Activated CD4-positive, CD25-positive, alpha-beta regulatory T cell treated with anti-CD3 and anti-CD28 coated beads, Interleukin-2, amount 50 U/mL, for 24 hours (primary cell): ENCODE results near the gene PIM1.
"Not testable (repeated sequence)": the region's sequence is repeated elsewhere in the genome, so short reads cannot be mapped to it uniquely, and the experiment has no call there.

Source experiments
- ATAC-seq, 2 donors: fragments of 150-1000 bp; cut with Tn5 transposase; one replicate each; pipeline ENCODE4 v1.10.0; 2021; ENCODE audit warnings: mild to moderate bottlenecking in 1 of 2, moderate library complexity in 1 of 2

The PIM1 gene

DNA sequence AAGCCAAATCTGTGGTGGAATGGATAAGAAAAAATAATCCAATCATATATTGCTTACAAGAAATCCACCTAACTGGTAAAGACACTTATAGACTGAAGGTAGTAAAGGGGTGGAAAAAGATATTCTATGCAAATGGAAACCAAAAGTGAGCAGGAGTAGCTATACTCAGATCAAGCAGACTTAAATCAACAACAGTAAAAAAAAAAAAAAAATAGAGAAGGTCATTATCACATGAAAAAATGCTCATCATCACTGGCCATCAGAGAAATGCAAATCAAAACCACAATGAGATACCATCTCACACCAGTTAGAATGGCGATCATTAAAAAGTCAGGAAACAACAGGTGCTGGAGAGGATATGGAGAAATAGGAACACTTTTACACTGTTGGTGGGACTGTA, 24.9 kb downstream of the PIM1 start:
- peak; percentile 32 to 68 for ATAC-seq

DNA sequence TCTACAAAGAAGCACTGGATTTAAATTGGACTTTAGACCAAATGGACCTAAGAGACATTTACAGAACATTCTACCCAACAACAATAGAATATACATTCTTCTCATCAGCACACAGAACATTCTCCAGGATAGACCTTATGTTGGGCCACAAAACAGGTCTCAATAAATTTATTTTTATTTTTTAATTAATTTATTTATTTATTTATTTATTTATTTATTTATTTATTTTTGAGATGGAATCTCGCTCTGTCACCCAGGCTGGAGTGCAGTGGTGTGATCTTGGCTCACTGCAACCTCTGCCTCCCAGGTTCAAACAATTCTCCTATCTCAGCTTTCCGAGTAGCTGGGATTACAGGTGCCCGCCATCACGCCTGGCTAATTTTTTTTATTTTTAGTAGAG, 26.5 kb downstream of the PIM1 start:
- ATAC-seq, result not testable (repeated sequence)

DNA sequence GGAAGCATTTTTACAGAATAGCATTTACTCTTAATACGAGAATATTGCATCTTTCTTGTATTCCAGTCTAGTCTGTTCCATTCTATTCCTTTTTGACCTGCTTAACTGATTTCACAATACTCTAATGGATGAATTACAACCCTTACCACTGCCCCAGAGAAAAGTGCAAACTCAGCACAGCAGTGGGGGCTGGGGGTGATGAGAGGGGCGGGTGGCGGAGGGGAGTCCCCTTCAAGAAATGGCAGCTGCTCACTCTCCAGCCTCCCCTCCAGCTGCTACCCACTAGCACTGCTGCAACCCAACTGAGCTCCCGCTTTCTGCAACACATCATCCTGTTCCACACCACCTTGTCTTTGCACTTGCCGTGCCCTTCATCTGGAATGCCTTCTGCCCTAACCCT, 30.1 kb downstream of the PIM1 start:
- no peak for ATAC-seq

DNA sequence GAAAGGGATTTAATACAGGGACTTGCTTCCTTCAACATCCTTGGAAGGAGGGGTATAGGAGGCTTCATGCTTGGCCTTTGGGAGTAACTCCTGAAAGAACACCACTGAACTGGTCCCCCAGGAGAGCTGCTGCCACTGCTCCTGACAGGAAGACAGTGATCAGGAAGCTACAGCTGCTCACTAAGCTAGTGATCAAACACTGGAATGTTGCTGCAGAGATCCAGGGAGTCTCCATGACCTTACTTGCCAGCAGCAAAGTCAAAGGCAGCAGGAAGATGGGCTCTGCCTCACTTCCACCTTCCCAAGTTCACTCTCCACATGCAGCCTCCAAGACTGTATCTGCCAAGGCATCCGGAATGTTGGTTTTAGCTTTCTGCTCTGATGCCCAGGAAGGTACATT, 31.8 kb downstream of the PIM1 start:
- no peak for ATAC-seq

DNA sequence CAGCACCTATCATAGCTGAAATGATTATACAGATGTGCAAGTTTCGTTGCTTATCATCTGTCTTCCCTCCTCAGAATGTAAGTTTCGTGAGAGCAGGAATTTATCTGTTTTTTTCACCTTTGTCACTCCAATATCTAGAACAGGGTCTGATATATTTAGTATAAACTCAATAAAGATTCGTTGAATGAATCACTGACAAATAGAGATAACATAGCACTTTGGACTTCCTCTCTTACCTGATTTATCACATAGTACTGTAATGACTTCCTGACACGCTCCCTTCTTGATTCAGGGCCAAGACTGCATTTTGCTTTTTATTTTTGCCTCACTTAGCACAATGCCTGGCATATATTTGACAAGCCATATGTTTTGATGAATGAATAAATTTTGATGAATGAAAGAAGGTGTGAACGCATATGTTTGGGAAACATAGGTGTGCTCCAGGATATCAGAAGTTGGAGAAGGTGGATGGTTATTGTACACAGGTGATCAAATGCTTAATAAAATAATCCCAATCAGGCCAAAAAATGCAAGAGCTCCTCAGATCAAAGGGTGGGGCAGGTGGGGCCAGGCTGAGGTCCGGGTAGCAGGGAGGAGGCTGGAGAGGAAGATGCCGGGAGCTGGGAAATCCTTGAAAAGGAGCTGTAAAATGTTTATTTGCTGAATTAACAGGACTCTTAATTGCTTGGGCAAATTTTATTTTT, 33.0 kb downstream of the PIM1 start:
- peak; percentile 79 to 84 for ATAC-seq

DNA sequence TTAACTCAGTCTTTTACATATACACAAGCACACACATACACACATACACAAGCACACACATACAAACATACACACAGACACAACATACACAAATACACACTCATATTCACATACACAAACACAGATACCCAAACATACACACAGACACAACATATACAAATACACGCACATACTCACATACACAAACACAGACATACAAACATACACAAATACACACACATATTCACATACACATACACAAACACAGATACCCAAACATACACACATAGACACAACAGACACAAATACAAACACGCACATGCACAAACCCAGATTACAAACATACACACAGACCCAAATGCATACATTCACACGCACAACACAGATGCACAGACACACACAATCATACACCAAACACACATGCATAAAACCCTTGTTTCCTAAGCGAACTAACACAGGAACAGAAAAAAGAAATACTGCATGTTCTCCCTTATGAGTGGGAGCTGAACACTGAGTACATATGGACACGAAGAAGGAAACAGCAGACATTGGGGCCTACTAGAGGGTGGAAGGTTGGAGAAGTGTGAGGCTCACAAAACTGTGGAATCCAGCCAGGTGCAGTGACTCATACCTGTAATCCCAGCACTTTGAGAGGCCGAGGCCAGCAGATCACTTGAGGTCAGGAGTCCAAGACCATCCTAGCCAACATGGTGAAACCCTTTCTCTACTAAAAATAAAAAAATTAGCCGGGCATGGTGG, 34.2 kb downstream of the PIM1 start:
- no peak for ATAC-seq

DNA sequence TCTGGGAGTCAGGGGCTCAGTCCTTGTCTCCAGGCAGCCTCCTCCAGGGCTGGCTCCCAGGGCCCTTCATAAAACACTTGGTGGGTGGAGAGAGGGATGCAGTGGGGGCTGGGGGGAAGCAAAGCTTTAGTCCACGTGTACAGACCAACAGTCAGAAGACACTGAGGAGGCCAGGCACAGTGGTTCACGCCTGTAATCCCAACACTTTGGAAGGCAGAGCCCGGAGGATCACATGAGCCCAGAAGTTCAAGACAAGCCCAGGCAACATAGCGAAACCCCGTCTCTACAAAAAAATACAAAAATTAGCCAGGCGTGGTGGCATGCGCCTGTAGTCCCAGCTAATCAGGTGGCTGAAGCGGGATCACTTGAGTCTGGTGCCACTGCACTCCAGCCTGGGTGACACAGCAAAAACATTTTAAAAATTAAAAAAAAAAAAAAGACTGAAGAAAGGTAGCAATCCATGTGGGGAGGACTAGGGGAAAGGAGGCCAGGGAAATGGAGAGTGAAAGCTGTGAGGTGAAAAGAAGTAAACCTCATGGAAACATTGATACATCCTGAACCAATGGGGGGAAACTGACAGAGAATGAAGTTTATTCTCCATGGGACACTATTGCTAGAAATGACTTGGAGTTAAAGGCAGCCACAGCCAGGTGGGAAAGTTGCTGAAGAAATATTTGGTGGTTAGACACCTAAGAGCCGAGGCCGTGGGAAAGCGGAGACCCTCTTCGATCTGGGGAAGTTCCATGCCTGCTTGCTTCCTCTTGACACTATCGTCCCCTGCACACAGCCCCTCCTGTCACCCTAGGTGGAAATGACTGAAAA, 35.4 kb downstream of the PIM1 start:
- ATAC-seq, result no peak

DNA sequence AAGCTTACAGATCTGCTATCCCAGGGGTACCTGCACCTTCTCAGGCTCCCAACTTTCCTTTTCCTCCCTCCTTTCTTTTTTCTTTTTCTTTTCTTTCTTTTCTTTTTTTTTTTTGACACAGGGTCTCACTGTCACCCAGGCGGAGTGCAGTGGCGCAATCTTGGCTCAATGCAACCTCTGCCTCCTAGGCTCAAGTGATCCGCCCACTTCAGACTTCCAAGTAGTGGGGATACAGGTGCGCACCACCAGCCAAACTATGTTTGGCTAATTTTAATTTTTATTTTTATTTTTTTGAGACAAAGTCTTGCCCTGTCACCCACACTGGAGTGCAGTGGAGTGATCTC, 36.0 kb downstream of the PIM1 start:
- no peak for ATAC-seq

DNA sequence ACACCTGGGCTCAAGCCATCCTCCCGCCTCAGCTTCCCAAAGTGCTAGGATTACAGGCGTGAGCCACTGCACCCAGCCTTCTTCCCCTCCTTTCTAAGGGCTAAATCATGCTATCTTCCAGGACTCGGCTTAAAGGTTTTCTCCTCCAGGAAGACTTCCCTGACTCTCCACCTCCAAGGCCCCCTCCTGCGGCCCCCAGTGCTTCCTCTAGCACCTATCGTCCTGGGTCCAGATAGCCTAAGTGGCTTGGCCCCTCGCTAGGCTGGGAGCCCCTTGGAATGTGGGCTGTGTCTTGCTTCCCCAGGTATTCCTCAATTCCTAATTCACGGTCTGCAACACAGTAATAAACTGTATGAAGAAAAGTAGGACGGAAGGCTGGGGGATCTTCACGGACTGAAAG, 36.7 kb downstream of the PIM1 start:
- ATAC-seq, result no peak

DNA sequence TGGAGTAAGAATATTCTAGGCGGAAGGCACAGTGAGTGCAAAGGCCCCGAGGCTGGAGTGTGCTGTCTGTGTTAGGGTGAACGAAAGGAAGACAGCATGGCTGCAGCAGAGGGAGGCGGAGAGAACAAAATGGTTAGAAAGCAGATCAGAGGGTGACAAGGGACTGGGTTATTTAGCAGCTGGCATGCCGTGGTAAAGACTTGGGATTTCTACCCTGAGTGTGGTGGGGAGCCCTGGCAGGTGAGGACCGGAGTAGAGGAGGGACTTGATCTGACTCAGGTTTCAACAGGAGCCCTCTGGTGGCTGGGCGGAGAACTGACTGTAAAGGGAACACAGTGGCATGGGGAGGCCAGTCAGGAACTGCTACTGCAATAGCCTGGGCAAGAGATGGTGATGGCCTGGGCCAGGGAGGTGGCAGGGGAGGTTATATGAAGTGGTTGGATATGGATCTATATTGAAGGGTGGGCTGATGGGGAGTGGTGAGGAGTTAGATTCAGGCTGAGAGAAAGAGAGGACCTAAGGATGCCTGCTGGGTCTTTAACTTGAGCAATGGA, 38.0 kb downstream of the PIM1 start:
- ATAC-seq, result peak; percentile 85 to 89

DNA sequence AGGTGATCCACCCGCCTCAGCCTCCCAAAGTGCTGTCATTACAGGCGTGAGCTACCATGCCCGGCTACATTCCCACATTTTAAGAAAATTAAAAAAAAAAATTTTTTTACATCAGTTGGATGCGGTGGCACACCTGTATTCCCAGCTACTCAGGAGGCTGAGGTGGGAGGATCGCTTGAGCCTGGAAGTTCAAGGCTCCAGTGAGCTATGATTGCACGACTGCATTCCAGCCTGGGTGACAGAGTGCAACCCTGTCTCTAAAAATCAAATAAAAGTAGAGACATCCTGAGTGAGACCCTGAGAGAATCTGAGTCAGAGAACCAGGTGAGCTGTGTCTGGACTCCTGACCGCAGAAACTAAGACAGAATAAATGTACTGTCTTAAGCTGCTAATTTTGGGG, 38.8 kb downstream of the PIM1 start:
- ATAC-seq, result no peak

DNA sequence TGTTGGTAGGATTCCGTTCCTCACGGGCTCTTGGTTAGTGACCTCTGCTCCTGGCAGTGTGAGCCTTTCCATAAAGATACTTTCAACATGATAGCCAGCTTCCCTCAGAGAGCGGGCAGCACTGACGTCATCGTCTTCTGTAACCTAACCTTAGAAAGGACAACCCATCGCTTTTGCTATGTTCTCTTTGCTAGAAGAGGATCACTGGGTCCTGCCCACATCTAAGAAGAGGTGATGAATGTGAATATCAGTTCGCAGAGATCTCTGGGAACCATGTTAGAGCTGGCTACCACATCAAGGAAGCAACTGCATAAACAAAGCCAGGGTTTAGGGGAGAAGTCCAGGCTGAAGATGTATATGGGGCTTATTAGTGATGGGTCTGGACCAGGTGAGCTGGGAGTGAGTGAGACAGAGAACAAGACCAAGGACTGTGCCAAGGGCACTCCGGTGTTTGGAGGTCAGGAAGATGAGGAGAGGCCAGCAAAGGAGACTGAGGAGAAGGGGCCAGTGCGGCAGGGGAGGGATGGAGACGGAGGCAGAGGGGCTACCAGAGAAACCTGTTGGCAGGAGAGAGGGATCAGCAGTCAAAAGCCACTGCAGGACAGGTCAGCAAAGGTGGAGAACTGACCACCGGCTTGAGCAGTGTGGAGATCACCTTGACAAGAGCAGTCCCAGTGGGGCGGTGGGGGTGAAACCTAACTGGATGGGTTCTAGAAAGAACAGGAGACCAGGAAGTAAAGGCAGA, 39.7 kb downstream of the PIM1 start:
- ATAC-seq, result peak; percentile 22 to 27

DNA sequence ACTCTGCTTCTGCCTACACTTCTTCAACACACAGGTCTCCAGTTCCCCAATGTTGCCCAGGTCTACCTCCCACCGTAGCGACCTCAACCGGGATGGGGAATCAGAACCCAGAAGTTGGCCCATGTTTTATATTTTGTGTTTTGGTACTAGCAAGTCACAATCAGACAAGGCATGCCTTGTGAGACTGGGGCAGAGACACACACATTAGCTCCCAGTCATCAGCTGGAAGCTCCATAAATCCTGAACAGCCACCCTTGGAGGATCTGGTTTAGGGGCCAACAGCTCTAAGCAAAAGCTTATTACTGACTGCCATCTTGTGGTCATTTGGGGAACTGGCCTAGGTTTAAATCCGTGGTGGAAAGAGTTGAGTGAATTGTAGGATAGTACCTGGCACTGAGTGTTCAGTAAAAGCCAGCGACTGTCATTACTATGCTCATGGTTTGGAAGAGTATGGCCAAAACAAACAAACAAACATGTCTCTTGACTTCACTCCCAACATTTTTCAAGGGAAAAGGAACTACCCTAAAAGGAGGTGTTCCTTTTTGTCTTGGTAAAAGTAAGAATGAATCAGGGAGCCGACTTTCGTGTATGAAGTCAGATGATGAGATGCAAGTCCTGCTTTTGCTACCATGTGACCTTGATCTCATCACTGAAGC, 40.5 kb downstream of the PIM1 start:
- ATAC-seq, result peak; percentile 44 to 64

DNA sequence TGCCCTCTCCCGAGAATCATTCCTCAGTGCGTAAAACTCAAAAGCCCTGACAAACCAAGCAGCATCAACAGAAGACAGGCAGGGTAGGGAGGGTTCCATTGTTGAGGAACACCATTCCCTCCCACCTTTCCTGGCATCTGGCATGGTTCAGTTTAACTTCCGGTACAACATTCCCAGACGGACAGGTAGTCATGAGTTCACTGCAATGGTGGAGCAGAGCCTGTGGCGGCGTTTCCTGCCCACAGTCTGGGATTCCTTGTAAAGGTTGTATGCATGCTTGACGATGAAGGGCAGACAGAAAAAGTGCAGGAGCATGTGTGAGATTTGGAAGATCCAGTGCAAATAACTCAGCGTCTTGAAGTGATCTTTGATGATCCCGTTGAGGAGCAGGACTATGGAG, 42.3 kb downstream of the PIM1 start:
- no peak for ATAC-seq

DNA sequence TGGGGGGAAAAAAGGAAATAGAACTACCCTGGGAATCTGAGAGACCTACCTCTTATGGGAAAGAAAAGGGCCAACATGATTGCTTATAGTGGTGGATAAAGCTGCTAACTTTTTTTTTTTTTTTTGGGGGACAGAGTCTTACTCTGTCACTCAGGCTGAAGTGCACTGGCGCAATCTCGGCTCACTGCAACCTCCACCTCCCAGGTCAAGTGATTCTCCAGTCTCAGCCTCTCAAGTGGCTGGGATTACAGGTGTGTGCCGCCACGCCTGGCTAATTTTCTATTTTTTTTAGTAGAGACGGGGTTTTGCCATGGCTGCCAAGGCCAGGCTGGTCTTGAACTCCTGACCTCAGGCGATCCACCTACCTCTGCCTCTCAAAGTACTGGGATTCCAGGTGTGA, 48.1 kb downstream of the PIM1 start:
- no peak for ATAC-seq

DNA sequence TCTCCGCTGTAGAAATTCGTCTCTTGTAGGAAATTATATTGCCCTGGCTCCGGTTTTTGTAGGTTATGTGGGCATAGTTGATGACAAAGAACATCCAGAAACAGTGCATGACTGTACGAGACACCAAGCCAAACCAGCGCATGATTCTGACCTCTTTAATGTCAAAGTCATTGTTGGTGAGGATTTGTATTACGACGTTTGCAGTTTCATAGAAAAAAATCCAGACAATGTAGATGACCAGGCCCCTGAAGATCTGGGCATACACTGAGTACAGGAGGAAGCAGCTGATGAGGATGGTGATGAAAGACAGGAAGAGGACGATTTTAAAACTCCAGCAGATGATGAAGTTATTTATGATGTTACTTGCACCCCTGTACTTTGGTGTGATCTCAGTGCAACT, 48.6 kb downstream of the PIM1 start:
- no peak for ATAC-seq

DNA sequence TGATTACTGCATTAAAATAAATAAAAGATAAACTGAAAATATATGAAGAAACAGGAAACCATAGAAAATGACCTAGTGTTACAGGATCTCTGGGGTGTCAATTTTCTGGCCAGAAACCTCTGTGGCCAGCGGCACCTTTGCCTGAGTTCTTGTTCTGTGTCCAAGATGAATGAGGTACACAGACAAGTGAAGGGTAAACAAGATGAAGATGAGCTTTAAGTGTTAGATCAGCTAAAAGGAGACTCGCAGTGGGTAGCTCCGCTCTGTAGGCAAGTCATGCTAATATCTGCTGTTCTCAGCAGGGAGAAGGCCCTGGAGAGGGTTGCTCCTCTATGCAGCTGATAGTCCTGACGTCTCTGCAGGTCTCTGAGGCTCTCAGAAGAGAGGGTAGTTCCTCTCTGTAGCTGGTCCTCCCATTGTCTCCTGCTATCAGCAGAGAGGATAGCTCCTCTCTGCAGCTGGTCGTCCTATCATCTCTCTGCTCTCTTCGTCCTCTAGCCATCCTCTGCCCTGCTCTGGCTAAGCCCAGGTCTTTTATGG, 51.7 kb downstream of the PIM1 start:
- no peak for ATAC-seq

DNA sequence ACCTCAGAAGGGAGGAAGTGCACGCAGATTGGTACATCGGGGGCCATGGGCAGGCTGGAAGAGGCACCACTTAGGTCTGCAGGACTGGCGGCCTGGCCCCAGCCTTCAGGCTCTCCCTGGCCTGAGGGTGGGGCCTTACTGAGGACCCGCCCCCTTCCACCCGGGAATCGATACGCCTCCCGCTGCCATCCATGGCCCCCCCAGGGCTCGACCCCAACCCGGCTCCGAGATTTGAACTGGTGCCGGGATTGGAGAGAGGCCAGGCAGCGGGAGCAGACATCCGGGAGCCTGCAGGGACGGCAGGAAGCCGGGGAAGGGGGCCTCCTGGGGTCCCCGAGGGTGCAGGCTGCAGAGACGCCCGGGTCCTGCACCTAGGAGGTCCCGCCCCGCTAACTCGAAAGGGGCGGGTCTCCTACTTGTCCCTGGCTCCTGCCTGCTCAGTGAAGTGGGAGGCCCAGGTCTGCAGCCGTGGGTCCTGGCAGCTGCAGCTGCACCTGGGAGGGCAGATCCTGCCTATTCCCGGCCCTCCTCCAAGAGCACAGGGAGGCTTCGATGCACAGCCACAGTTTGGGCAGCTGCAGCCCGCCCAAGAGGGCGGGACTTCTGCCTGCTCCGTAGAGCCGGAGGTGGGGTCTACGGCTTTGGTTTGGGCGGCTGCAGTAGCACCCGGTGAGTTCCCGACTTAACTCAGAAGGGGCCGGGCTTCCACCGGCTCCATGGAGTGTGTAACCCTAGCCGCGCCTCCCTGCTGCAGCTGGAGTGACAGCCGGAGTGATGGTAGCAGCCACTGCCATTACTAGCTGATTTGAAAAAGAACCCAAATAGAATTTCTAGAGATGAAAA, 52.4 kb downstream of the PIM1 start:
- peak; percentile 96 to 98 for ATAC-seq

DNA sequence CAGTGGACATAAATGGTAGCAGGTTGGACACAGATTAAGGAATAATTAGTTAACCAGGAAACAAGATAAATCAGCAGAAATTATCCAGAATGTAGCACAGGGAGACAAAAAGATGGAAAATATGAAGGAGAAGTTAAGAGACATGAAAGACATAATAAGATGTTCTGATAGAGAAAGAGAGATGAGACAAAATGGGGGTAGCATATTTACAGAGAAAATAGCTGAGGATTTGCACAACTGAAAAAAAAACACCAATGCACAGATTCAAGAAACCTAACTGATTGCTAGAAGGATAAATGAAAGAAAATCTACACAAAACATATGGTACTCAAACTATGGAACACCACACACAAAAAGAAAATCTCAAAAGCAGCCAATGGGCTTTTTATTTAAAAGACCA, 53.0 kb downstream of the PIM1 start:
- ATAC-seq, result no peak
